HepG2 (cell line): Measurements from ENCODE around the gene TECPR1. TPM values are rescaled to one million over a fixed set of nuclear protein-coding genes. Genes with fewer than 3 reads are reported as not detected.

Source experiments
- ATAC-seq: fragments of 200-7000 bp; cut with Tn5 transposase; 3 replicates; pipeline ENCODE4 v1.9.1; 2020; ENCODE audit warnings: mild to moderate bottlenecking, moderate library complexity
- BruUV-seq: library from RNA; stranded (reverse); fragments of 400-500 nt; replicated peaks from 2 replicates; lab custom pipeline; 2021; lab: Mats Ljungman, UMichigan
- CTCF ChIA-PET: fragments of 300-600 bp; formaldehyde crosslinking; extraction: SDS; loops from one replicate; lab custom pipeline; 2021; ENCODE audit warnings: low total read pairs, inconsistent platforms, low intra/inter-chr PET ratio; lab: Yijun Ruan, JAX
- POLR2A ChIA-PET: fragments of 350-600 bp; sonication (Branson Sonifier 250); formaldehyde crosslinking; loops from one replicate; lab custom pipeline; 2020; ENCODE audit warnings: antibody characterized with exemption, inconsistent platforms; lab: Yijun Ruan, JAX
- DNase-seq: peaks from one replicate; pipeline ENCODE4 v3.0.0-alpha.2; 2015; ENCODE audit warnings: low spot score
- FAIRE-seq: peaks from 3 replicates; lab custom pipeline; 2011; peaks lifted over from hg19 to GRCh38; lab: Jason Lieb, UNC
- H2AFZ ChIP-seq: one replicate; pipeline ENCODE4 v1.6.1; 2011; ENCODE audit warnings: low read length, inconsistent platforms
- H3K27ac ChIP-seq: fragments of 300-600 bp; 3 replicates; pipeline ENCODE4 v1.8.0; 2011; ENCODE audit warnings: mixed run types, mild to moderate bottlenecking, mixed read lengths, low read length, inconsistent platforms; ENCODE audit not compliant: insufficient read depth; ENCODE audit errors: extremely low read length
- H3K27me3 ChIP-seq, 2 experiments: fragments of 200-600 bp in 1 of 2; 2 replicates in 1 of 2; 3 replicates in 1 of 2; pipeline versions ENCODE4 v1.6.0 to v1.8.0; 2011; ENCODE audit warnings: low read length in 2 of 2, mild to moderate bottlenecking in 2 of 2, moderate library complexity in 2 of 2, inconsistent platforms in 1 of 2; ENCODE audit not compliant: insufficient read depth in 2 of 2, control insufficient read depth in 1 of 2
- H3K36me3 ChIP-seq, 2 experiments: fragments of 200-600 bp in 1 of 2; replicated peaks in 1 of 2; 2 replicates in 1 of 2; 3 replicates in 1 of 2; pipeline versions ENCODE4 v1.5.1 to v1.8.0; 2011; ENCODE audit warnings: low read length in 2 of 2, inconsistent platforms in 1 of 2; ENCODE audit not compliant: insufficient read depth in 2 of 2, control insufficient read depth in 1 of 2
- H3K4me1 ChIP-seq: 2 replicates; pipeline ENCODE4 v1.5.1; 2012; ENCODE audit warnings: low read length, inconsistent platforms; ENCODE audit not compliant: insufficient read depth
- H3K4me2 ChIP-seq: 2 replicates; pipeline ENCODE4 v1.6.0; 2011; ENCODE audit warnings: low read depth, low read length, inconsistent platforms
- H3K4me3 ChIP-seq, 3 experiments: fragments of 200-600 bp in 1 of 3; sonication (generic), shearing (Covaris generic) in 1 of 3; replicated peaks in 1 of 3; 2 replicates each; pipeline ENCODE4 v1.5.1; 2011 to 2016; ENCODE audit warnings: low read length in 3 of 3, inconsistent platforms in 2 of 3, low read depth in 2 of 3, mild to moderate bottlenecking in 2 of 3, control low read depth in 1 of 3, mixed read lengths in 1 of 3; ENCODE audit not compliant: insufficient read depth in 1 of 3
- H3K79me2 ChIP-seq: one replicate; pipeline ENCODE4 v1.6.1; 2011; ENCODE audit warnings: low read length, inconsistent platforms; ENCODE audit not compliant: insufficient read depth
- H3K9ac ChIP-seq: 2 replicates; pipeline ENCODE4 v1.6.0; 2011; ENCODE audit warnings: mild to moderate bottlenecking, low read depth, low read length, inconsistent platforms; ENCODE audit not compliant: insufficient read depth
- H3K9me3 ChIP-seq: 2 replicates; pipeline ENCODE4 v1.5.1; 2012; ENCODE audit warnings: mild to moderate bottlenecking, low read length
- H4K20me1 ChIP-seq: 2 replicates; pipeline ENCODE4 v1.6.0; 2011; ENCODE audit warnings: inconsistent platforms, mild to moderate bottlenecking, low read length, moderate library complexity; ENCODE audit not compliant: insufficient read depth
- CBX5 ChIP-seq: sonication (generic); formaldehyde crosslinking; IDR thresholded peaks from 2 replicates; pipeline ENCODE4 v1.4.0; 2020; ENCODE audit warnings: missing genetic modification reagents, borderline replicate concordance
- FOXO1 ChIP-seq: sonication (generic); formaldehyde crosslinking; IDR thresholded peaks from 2 replicates; pipeline ENCODE4 v1.4.0; 2020; ENCODE audit warnings: missing genetic modification reagents
- GFI1 ChIP-seq: sonication (generic); formaldehyde crosslinking; IDR thresholded peaks from 2 replicates; pipeline ENCODE4 v1.5.0; 2020; ENCODE audit warnings: missing genetic modification reagents, mild to moderate bottlenecking, borderline replicate concordance
- IKZF4 ChIP-seq: sonication (generic); formaldehyde crosslinking; IDR thresholded peaks from 2 replicates; pipeline ENCODE4 v1.5.1; 2020; ENCODE audit warnings: borderline replicate concordance, mild to moderate bottlenecking, low read depth, missing genetic modification reagents; ENCODE audit errors: not compliant biosample characterization
- PITX1 ChIP-seq: sonication (generic); formaldehyde crosslinking; IDR thresholded peaks from 2 replicates; pipeline ENCODE4 v1.5.1; 2020; ENCODE audit warnings: mild to moderate bottlenecking, missing genetic modification reagents
- SRSF9 ChIP-seq: fragments of 200-400 bp; formaldehyde crosslinking; IDR thresholded peaks from 2 replicates; pipeline ENCODE4 v1.6.1; 2018; ENCODE audit warnings: borderline replicate concordance, mild to moderate bottlenecking, low read depth, low read length; ENCODE audit not compliant: insufficient read depth, poor library complexity, severe bottlenecking
- STAG1 ChIP-seq: sonication (generic); formaldehyde crosslinking; IDR thresholded peaks from 2 replicates; pipeline ENCODE4 v1.4.0; 2020; ENCODE audit warnings: missing genetic modification reagents
- ZNF780A ChIP-seq: sonication (generic); formaldehyde crosslinking; IDR thresholded peaks from 2 replicates; pipeline ENCODE4 v1.8.0; 2022; ENCODE audit warnings: mild to moderate bottlenecking, missing genetic modification reagents, moderate library complexity
- ZNF841 ChIP-seq: sonication (generic); formaldehyde crosslinking; IDR thresholded peaks from 2 replicates; pipeline ENCODE4 v1.8.1; 2023; ENCODE audit warnings: missing genetic modification reagents, borderline replicate concordance
- WGBS: methylation state at CpG from one replicate; pipeline ENCODE4 v1.1.6; 2017; ENCODE audit warnings: low lambda C conversion rate; 5-methylcytosine and 5-hydroxymethylcytosine counted together
- in situ Hi-C: cut with HindIII; loops from 2 replicates; pipeline ENCODE4 v1.10.0; 2017; ENCODE audit warnings: low pct_unique_long_range_greater_than_20kb; ENCODE audit not compliant: extremely low pct_ligation_motif_present
- intact Hi-C: fragments of 100-400 bp; cut with micrococcal nuclease; formaldehyde crosslinking; loops from one replicate; pipeline ENCODE4 v1.10.0; 2022; ENCODE audit not compliant: unreplicated experiment
- polyA plus RNA-seq, 8 experiments: library from polyadenylated mRNA; depleted of rRNA in 3 of 8; stranded (reverse) in 7 of 8; unstranded in 1 of 8; fragments of >200 nt; fragmentation: Illumina TruSeq in 4 of 8; extraction: Trizol in 4 of 8; gene quantifications; 2 replicates each; pipeline versions ENCODE4 v1.2.1 to v1.2.3, GENCODE V29; 2011 to 2016; ENCODE audit warnings: low read depth in 4 of 8, missing spikeins in 1 of 8, mixed read lengths in 1 of 8; ENCODE audit not compliant: insufficient read depth in 1 of 8
- total RNA-seq, 5 experiments: library from RNA; depleted of rRNA; stranded (reverse); fragments of >200 nt; fragmentation: Illumina TruSeq; extraction: Trizol; gene quantifications; 2 replicates each; pipeline ENCODE4 v1.2.3, GENCODE V29; 2016; ENCODE audit warnings: low read depth in 1 of 5
- TF ChIP-seq, protein P1 (sequence below): sonication (generic); formaldehyde crosslinking; IDR thresholded peaks from 2 replicates; pipeline ENCODE4 v1.8.0; 2022; ENCODE audit warnings: missing genetic modification reagents, mild to moderate bottlenecking, moderate library complexity, borderline replicate concordance
- TF ChIP-seq, protein P2 (sequence below): IDR thresholded peaks from 2 replicates; pipeline ENCODE4 v1.6.1; 2016; ENCODE audit warnings: mild to moderate bottlenecking, missing biosample characterization, missing genetic modification reagents
- TF ChIP-seq, protein P3 (sequence below): sonication (generic); formaldehyde crosslinking; IDR thresholded peaks from 2 replicates; pipeline ENCODE4 v1.4.0; 2020; ENCODE audit warnings: mild to moderate bottlenecking, low read depth, missing genetic modification reagents
- TF ChIP-seq, protein P4 (sequence below): sonication (generic); formaldehyde crosslinking; IDR thresholded peaks from 2 replicates; pipeline ENCODE4 v1.4.0; 2020; ENCODE audit warnings: missing genetic modification reagents

Gene TECPR1
- total and polyA plus RNA-seq, 2 of the 13 experiments (the other 11 are each of a cell fraction or from before 2014, with no cell fraction given): 2.3 to 6.3 TPM

GRCh38 chr7:98248156-98248555 is 3.9 kb downstream of the TECPR1 start:
- no peak overlapping the region for H3K4me2 ChIP-seq
- no peak overlapping the region for H3K27ac ChIP-seq
- peaks cover 13% of the 10 kb centered on the region for H3K4me1 ChIP-seq
- H3K79me2 ChIP-seq: peaks cover 8% of the 10 kb centered on the region
- WGBS: 93% methylated on average over 11 of the region's 12 CpGs
- DNase-seq: no peak
- TF ChIP-seq IKZF4 (no peak), CBX5 (no peak), PITX1 (CRISPR knock-in tag) (no peak)
- TF ChIP-seq, protein P1, sequence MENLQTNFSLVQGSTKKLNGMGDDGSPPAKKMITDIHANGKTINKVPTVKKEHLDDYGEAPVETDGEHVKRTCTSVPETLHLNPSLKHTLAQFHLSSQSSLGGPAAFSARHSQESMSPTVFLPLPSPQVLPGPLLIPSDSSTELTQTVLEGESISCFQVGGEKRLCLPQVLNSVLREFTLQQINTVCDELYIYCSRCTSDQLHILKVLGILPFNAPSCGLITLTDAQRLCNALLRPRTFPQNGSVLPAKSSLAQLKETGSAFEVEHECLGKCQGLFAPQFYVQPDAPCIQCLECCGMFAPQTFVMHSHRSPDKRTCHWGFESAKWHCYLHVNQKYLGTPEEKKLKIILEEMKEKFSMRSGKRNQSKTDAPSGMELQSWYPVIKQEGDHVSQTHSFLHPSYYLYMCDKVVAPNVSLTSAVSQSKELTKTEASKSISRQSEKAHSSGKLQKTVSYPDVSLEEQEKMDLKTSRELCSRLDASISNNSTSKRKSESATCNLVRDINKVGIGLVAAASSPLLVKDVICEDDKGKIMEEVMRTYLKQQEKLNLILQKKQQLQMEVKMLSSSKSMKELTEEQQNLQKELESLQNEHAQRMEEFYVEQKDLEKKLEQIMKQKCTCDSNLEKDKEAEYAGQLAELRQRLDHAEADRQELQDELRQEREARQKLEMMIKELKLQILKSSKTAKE (CRISPR knock-in tag): no peak
- TF ChIP-seq, protein P2, sequence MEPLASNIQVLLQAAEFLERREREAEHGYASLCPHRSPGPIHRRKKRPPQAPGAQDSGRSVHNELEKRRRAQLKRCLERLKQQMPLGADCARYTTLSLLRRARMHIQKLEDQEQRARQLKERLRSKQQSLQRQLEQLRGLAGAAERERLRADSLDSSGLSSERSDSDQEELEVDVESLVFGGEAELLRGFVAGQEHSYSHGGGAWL: no peak
- TF ChIP-seq, all 625 proteins: peak for 0
- no TSS peak for BruUV-seq
- Histone ChIP-seq H3K27me3 (no peaks in the 10 kb centered on the region; a peak in 1 of 5 replicates), H4K20me1 (no peaks in the 10 kb centered on the region), H3K9ac (no peak overlapping the region), H2AFZ (no peak overlapping the region), H3K4me3 (no peak overlapping the region), H3K9me3 (no peaks in the 10 kb centered on the region), H3K36me3 (no peaks in the 10 kb centered on the region)
- ATAC-seq (no peak), FAIRE-seq (no peak)
- intact Hi-C loops (no loop called here), in situ Hi-C loops (no loop called here)
- POLR2A ChIA-PET: no interaction called here
- CTCF ChIA-PET: no interaction called here

GRCh38 chr7:98244871-98245270 is 7.2 kb downstream of the TECPR1 start:
- H3K9ac ChIP-seq: no peak overlapping the region
- CTCF ChIA-PET: no interaction called here
- no peaks in the 10 kb centered on the region for H4K20me1 ChIP-seq
- H3K27me3 ChIP-seq: no peaks in the 10 kb centered on the region
- H3K36me3 ChIP-seq: no peaks in the 10 kb centered on the region
- in situ Hi-C loops (loop anchor here (5.0 kb wide), 1 partner anchor 228 kb away; no protein-coding TSS in a partner anchor), intact Hi-C loops (no loop called here)
- no peak overlapping the region for H2AFZ ChIP-seq
- DNase-seq (no peak), ATAC-seq (no peak), FAIRE-seq (no peak)
- H3K4me1 ChIP-seq: no peaks in the 10 kb centered on the region; the same call in none of the 2 replicates
- no peak overlapping the region for H3K4me2 ChIP-seq
- no peaks in the 10 kb centered on the region for H3K79me2 ChIP-seq
- 92% methylated on average over 12 of the region's 14 CpGs for WGBS
- no peak overlapping the region for H3K4me3 ChIP-seq
- H3K9me3 ChIP-seq: no peaks in the 10 kb centered on the region
- H3K27ac ChIP-seq: no peak overlapping the region
- BruUV-seq: no TSS peak
- POLR2A ChIA-PET: no interaction called here
- no peak for TF ChIP-seq FOXO1 (CRISPR knock-in tag)
- TF ChIP-seq SRSF9: no peak
- TF ChIP-seq, protein P3, sequence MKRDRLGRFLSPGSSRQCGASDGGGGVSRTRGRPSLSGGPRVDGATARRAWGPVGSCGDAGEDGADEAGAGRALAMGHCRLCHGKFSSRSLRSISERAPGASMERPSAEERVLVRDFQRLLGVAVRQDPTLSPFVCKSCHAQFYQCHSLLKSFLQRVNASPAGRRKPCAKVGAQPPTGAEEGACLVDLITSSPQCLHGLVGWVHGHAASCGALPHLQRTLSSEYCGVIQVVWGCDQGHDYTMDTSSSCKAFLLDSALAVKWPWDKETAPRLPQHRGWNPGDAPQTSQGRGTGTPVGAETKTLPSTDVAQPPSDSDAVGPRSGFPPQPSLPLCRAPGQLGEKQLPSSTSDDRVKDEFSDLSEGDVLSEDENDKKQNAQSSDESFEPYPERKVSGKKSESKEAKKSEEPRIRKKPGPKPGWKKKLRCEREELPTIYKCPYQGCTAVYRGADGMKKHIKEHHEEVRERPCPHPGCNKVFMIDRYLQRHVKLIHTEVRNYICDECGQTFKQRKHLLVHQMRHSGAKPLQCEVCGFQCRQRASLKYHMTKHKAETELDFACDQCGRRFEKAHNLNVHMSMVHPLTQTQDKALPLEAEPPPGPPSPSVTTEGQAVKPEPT (CRISPR knock-in tag): no peak
- no peak for TF ChIP-seq STAG1 (CRISPR knock-in tag)
- no peak for TF ChIP-seq GFI1 (CRISPR knock-in tag)
- TF ChIP-seq, protein P4, sequence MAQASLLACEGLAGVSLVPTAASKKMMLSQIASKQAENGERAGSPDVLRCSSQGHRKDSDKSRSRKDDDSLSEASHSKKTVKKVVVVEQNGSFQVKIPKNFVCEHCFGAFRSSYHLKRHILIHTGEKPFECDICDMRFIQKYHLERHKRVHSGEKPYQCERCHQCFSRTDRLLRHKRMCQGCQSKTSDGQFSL (CRISPR knock-in tag): no peak
- no peak for TF ChIP-seq ZNF780A (CRISPR knock-in tag)
- no peak for TF ChIP-seq ZNF841 (CRISPR knock-in tag)
